Neural crest cell (in vitro differentiated cells): ENCODE results near the gene TNFSF13. TPM values are rescaled to one million over a fixed set of nuclear protein-coding genes. Genes with fewer than 3 reads are reported as not detected.

Source experiments
- DNase-seq: peaks from one replicate; pipeline ENCODE4 v3.0.0; 2021; ENCODE audit warnings: low read depth, mixed read lengths, low spot score
- H3K27ac Mint-ChIP-seq: one replicate; pipeline ENCODE4 v1.8.0; 2021; ENCODE audit warnings: mild to moderate bottlenecking, mixed read lengths; ENCODE audit not compliant: unreplicated experiment
- H3K27me3 Mint-ChIP-seq: 2 replicates; pipeline ENCODE4 v1.8.0; 2021; ENCODE audit warnings: low read depth, mild to moderate bottlenecking, mixed read lengths
- H3K36me3 Mint-ChIP-seq: 2 replicates; pipeline ENCODE4 v1.8.0; 2021; ENCODE audit warnings: low read depth, mild to moderate bottlenecking, mixed read lengths
- H3K4me1 Mint-ChIP-seq: 2 replicates; pipeline ENCODE4 v1.8.0; 2021; ENCODE audit warnings: mixed read lengths
- H3K4me3 Mint-ChIP-seq: one replicate; pipeline ENCODE4 v1.8.0; 2021; ENCODE audit warnings: mild to moderate bottlenecking, mixed read lengths
- H3K9me3 Mint-ChIP-seq: 2 replicates; pipeline ENCODE4 v1.8.0; 2021; ENCODE audit warnings: mixed read lengths
- CTCF ChIP-seq: fragments of 200-600 bp; sonication (generic); conservative IDR thresholded peaks from 2 replicates; pipeline ENCODE4 v1.5.0; 2021; ENCODE audit warnings: antibody characterized with exemption, mild to moderate bottlenecking
- total RNA-seq: library from RNA; stranded (reverse); gene quantifications from 2 replicates; pipeline ENCODE4 v1.2.1, GENCODE V29; 2021

The TNFSF13 gene
- total RNA-seq, 1 donor from 2014 or later, result 0.86 TPM

DNA sequence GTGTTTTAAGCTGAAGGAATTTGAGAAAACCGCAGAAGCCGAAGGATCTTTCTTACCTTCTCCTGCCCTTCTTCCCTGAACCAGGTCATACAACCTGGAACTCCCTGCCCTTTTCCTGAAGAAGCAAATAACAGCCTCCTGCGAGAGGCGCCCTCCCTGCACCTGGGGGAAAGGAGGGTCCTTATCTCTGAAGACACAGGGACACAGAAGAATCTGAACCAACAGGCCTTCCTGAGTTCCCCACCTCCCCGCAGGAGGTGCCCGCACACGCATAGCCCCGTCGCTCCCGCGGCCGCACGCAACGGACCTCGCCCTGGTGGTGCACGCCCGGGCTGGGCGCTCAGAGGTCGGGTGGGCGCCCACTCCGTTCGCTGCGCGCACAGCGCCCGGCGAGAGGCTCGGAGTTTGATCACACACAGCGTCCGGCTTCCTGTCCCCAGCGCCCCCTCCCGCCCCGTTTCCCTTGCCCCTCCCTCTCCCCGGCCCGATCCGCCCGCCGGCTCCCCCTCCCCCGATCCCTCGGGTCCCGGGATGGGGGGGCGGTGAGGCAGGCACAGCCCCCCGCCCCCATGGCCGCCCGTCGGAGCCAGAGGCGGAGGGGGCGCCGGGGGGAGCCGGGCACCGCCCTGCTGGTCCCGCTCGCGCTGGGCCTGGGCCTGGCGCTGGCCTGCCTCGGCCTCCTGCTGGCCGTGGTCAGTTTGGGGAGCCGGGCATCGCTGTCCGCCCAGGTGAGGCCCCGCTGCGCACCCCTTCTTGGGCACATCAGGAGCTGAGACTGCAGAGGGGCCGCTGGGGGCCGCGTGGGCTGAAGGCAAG is 9.8 kb upstream of the TNFSF13 start, which contains the start of gene TNFSF12:
Gene TNFSF12 (plus strand): TSS at position 474 of the 816 bp plus-strand sequence. CDS start 96 bp downstream, at position 570.
- Mint-ChIP-seq H3K36me3 (no peaks in the 10 kb centered on the region), H3K4me3 (peak within 1 kb of the TSS; percentile 81), H3K9me3 (no peaks in the 10 kb centered on the region), H3K27ac (peak within 1 kb of the TSS; percentile 32), H3K27me3 (peaks cover 11% of the 10 kb centered on the region), H3K4me1 (peaks cover 11% of the 10 kb centered on the region)
- DNase-seq, result peak; percentile 36
- TF ChIP-seq CTCF, result no peak

GRCh38 chr17:7549401-7550055 is 9.0 kb upstream of the TNFSF13 start:
- Mint-ChIP-seq H3K27me3 (peaks cover 9% of the 10 kb centered on the region), H3K9me3 (no peaks in the 10 kb centered on the region), H3K4me3 (peak overlapping the region; percentile 70), H3K4me1 (peaks cover 11% of the 10 kb centered on the region), H3K27ac (peak overlapping the region; percentile 32), H3K36me3 (no peaks in the 10 kb centered on the region)
- no peak for TF ChIP-seq CTCF
- DNase-seq, result no peak

DNA sequence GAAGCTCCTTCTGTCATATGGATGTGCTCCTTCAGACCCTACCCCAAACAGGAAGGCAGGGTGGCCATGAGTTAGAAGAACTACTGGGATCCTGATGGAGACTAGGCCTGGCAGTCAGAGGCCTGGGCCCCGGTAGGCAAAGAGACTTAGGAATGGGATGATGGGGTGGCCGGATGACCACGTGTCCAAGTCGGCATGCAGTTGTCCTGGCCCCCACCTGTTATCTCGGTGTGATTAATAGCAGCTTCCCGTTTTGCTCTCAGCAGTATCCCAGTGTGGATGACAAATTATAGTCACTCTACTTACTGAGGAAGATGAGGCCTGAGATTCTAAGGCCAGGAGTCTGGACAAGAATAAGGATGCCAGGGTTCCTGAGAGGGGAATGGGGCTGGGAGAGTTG is 8.2 kb upstream of the TNFSF13 start:
- TF ChIP-seq CTCF, result no peak
- Mint-ChIP-seq H3K9me3 (no peaks in the 10 kb centered on the region), H3K4me3 (peak overlapping the region; percentile 70), H3K4me1 (peaks cover 11% of the 10 kb centered on the region), H3K27me3 (peaks cover 9% of the 10 kb centered on the region), H3K27ac (no peak overlapping the region), H3K36me3 (no peaks in the 10 kb centered on the region)
- no peak for DNase-seq

DNA sequence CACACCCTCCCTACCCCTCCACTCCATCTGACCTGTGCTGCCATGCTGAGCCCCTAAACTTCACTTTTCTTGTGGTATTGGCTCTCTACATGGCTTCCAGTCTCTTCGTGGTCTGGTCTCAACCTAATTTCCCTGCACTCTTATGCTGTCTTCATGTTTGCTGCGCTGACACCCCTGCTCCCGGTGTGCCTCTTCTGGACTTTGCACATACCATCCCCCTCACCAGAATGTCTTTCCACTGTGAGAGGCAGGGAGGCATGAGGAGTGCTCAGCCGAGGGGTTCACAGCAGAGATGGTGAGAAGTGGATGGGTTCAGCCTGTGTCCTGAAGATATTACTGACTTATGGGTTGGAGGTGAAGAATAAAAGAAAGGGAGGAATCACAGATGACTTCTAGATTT is 7.2 kb upstream of the TNFSF13 start:
- no peak for TF ChIP-seq CTCF
- Mint-ChIP-seq H3K9me3 (no peaks in the 10 kb centered on the region), H3K4me1 (peaks cover 11% of the 10 kb centered on the region), H3K27me3 (peaks cover 9% of the 10 kb centered on the region), H3K27ac (no peak overlapping the region), H3K4me3 (no peak overlapping the region), H3K36me3 (no peaks in the 10 kb centered on the region)
- no peak for DNase-seq

DNA sequence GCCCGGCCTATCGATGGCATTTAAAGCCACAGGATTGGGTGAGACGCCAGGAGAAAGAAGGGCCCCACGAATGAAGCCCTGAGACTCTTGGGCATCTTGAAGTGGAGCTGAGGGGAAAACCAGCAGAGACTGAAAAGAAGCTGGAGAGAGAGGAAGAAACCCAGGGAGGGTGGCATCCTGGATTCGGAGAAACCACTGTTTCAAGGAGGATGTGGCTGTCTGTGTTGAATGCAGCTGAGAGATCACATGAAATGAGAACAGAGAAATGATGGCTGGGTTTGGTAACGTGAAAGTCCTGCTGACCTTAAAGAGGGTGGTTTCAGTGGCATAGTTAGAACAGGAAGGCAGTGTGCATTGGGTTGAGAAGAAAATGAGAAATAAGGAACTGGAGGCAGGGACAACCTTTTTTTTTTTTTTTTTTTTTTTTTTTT is 5.9 kb upstream of the TNFSF13 start:
- Mint-ChIP-seq H3K9me3 (no peaks in the 10 kb centered on the region), H3K4me1 (peaks cover 11% of the 10 kb centered on the region), H3K27me3 (peaks cover 9% of the 10 kb centered on the region), H3K36me3 (no peaks in the 10 kb centered on the region), H3K27ac (peak overlapping the region; percentile 76), H3K4me3 (no peak overlapping the region)
- TF ChIP-seq CTCF, result no peak
- DNase-seq, result no peak
